ENCODE results near the gene SHKBP1.

The SHKBP1 gene

DNA sequence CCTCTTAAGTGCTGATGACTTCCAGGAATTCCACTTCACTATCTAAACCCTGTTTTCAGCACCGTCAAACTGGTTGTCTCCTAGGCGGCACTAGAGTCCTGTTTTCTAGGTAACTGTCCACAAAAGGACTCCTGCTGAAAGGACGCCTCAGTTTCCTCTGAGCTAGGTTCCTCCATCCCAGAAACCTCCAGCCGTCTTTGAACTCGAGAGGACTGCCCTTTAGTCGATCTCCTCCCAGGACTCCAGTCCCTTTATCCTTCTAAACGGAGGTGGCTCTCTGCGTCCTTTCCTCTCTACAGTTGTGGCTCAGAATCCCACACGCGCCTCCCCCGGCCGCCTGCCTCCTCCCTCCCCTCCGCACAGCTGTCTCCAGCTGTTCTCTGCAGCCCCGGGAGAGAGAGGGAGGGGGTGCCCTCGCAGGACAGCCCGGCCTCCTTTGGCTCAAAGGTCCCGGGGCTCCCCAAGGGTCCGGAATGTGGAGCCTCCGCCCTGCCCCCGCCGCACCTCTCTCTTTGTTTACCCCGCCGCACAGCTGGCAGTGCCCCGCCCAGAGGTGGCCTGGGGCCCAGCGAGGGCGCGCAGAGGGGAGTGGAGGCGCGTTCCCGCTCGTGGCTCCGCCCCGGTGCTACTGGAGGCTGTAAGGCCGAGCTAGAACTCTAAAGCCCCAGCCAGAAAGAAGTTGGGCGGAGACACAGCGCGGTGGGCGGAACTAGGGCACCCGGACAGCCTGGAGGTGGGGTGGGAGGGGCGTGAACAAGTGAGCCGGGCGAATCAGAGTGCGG lies 26.9 kb downstream of the SHKBP1 start:
- peak; percentile 94 to 98 for DNase-seq

DNA sequence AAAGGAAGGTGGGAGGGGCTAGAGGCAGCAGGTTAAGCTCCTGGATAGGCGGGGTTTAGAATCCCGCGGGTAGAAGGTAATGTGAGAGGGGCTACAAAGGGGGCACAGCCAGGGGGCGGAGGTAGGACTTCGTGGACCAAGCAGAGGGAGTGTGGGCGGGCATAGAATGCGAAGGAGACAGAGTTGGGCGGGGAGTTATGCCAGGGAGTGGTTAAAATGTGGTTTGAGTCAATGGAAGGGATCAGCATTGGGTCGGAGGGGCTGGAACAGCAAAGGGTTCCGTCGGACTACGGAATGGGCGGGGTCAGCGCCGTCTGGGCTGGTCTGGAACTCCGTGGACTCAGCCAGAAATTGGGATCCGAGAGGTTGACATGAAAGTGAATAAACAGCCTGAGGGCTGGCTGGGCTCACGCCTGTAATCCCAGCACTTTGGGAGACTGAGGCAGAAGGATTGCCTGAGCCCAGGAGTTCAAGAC lies 27.5 kb downstream of the SHKBP1 start:
- no peak for DNase-seq

DNA sequence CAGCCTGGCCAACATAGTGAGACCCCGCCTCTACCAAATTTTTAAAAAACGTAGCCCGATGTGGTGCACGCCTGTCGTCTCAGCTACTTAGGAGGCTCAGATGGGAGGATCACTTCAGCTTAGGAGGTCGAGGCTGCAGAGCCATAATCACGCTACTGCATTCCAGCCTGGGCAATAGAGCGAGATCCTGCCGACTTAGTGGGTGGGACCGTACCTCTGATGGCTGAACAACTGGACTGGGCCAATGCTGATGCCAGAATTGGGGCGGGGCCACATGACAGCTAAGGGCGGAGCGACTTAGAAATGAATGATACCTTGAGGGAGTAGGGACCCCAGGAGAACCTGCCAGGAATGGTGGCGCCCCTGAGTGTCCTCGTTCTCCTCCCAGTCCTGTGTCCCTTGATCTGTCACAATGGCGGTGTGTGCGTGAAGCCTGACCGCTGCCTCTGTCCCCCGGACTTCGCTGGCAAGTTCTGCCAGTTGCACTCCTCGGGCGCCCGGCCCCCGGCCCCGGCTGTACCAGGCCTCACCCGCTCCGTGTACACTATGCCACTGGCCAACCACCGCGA lies 28.1 kb downstream of the SHKBP1 start:
- no peak for DNase-seq

DNA sequence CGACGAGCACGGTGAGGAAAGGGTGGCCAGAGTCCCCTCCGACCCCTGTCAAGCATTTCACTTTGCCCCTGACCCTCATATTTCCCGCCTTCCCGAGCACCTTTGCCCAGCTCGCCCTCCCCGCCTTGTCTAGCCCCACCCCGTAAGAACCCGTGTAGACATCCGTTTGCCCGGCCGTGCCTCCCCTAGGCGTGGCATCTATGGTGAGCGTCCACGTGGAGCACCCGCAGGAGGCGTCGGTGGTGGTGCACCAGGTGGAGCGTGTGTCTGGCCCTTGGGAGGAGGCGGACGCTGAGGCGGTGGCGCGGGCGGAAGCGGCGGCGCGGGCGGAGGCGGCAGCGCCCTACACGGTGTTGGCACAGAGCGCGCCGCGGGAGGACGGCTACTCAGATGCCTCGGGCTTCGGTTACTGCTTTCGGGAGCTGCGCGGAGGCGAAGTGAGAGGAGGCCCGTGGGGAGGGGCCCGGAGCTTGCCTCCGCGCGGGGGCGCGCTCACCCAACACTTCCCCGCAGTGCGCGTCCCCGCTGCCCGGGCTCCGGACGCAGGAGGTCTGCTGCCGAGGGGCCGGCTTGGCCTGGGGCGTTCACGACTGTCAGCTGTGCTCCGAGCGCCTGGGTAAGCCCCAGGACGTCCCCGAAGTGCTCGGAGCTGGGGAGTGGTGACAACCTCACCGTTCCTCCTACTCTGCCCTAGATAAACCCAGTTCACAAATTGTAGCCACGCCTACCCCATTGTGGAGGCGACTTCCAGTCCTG lies 28.7 kb downstream of the SHKBP1 start:
- peak in 1 of 2 experiments; percentile 33 for DNase-seq

DNA sequence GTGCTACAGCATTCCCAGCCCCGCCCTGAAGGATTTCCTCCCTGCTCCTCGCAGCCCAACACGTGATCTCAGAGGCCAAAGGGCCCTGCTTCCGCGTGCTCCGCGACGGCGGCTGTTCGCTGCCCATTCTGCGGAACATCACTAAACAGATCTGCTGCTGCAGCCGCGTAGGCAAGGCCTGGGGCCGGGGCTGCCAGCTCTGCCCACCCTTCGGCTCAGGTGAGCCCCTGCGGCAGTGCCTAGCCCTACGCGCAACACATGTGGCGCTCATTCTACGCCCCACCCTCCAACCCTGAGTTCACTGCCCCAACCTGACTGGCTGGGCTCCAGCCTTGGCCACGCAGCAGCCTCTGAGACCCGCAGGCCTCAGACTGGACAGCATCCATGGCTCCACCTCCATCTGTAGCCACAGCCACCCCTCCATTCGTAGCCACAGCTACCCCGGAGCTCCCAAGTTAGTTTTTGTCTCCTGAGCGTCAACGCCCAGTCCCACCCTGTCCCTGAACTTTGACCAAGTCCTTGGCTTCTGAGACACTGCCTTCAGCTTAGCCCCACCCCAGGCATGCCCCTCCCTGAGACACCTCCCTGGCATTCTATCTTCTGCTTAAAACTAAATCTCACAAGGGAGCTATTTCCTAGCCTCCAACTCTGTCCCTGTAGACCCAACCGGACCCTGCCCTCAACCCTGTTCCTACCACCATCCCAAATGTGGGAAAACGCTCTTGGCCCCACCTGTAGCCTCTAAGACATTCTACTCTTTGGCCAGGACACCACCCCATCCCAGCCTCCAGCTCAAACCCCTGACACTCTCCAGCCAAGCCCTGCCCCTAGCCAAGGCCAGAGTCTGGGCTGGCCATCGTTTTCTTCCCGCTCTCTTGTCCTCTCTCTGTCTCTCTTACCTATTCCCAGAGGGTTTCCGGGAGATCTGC lies 30.9 kb downstream of the SHKBP1 start:
- DNase-seq = no peak

DNA sequence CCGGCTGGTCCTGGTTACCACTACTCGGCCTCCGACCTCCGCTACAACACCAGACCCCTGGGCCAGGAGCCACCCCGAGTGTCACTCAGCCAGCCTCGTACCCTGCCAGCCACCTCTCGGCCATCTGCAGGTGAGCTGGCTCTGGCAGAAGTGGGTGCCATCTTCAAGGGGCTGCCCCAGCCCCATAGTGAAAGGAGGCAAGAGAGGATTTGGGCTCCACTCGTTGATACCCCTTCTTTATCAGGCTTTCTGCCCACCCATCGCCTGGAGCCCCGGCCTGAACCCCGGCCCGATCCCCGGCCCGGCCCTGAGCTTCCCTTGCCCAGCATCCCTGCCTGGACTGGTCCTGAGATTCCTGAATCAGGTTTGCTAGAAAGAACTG lies 31.6 kb downstream of the SHKBP1 start:
- DNase-seq = no peak

DNA sequence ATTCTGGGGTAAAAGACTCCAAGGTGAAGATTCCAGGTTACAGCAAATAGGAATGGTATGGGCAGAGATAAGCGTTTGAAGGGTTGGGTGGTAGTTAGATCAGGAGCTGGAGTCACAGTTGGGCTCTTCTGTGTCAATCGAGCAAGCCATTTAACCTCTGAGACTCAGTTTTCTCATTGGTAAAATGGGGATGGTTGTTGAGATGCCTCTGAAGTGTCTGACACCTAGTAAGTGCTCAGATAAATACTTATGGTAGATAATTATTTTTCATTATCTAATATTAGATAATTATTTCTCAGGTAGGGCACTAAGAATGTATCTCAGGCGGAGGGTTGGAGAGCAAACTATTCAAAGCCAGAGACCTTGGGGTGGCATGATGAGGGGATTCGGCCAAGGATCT lies 32.3 kb downstream of the SHKBP1 start:
- DNase-seq = no peak

DNA sequence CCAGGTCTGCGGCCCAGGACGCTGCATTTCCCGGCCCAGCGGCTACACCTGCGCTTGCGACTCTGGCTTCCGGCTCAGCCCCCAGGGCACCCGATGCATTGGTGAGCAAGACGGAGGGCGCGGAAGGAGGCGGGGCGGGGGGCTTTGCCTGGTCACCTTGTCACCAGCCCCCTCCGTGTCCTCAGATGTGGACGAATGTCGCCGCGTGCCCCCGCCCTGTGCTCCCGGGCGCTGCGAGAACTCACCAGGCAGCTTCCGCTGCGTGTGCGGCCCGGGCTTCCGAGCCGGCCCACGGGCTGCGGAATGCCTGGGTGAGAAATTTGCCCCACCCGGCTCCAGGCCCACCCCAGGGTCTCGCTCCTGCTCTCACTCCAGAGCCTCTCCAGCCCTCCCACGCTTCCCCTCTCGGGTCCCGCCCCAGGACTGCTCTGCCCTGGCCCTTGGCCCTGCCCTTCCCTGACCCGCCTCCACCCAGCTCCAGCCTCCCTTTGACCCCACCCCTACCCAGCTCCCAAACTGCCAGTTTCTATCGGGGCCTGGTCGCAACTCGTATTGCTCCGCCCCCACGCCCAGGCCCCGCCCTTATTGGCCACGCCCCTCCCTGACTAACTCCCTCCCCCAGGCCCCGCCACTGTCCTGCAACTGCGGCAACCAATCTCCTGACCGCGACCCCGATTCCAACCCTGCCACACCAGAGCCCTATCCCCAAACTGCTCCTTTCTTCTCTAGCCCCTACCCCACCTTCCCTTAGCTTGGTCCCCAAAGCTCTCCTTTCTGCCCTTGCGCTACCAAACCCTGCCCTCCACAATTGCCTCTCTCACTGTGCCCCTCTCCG lies 33.1 kb downstream of the SHKBP1 start:
- DNase-seq = no peak

DNA sequence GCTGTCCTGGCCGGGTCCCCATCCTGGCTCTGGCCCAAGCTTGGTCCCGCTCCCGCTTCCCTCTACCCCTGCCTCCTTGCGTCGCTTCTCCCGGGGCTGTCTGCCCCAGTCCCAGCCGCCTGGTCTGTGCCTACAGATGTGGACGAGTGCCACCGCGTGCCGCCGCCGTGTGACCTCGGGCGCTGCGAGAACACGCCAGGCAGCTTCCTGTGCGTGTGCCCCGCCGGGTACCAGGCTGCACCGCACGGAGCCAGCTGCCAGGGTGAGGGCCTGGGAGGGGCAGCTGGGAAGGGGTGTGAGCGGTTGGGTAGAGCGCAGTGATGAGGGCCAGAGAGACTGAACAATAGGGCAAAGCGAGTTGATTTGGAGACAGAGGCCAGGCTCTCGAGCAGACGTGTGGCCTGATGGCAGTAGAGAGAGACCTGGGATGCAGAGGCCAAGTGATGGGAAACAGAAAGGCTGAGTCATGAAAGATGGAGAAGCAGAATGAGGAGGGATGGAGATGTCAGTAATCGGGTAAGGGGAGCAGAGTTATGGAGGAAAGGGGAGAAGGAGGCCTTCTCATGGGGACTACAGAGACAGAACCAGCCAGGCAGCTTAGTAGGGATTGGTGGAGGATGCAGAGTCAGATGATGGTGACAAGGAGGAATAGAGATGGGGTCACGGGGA lies 33.9 kb downstream of the SHKBP1 start:
- no peak for DNase-seq

DNA sequence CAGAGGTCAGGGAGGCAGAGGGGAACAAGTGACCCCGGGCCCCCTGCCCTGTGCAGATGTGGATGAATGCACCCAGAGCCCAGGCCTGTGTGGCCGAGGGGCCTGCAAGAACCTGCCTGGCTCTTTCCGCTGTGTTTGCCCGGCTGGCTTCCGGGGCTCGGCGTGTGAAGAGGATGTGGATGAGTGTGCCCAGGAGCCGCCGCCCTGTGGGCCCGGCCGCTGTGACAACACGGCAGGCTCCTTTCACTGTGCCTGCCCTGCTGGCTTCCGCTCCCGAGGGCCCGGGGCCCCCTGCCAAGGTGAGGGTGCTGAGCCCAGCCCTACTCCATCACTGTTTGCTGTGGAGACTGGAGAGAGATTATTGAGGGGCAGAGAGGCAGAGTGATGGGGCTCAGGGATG lies 34.4 kb downstream of the SHKBP1 start:
- DNase-seq = no peak

DNA sequence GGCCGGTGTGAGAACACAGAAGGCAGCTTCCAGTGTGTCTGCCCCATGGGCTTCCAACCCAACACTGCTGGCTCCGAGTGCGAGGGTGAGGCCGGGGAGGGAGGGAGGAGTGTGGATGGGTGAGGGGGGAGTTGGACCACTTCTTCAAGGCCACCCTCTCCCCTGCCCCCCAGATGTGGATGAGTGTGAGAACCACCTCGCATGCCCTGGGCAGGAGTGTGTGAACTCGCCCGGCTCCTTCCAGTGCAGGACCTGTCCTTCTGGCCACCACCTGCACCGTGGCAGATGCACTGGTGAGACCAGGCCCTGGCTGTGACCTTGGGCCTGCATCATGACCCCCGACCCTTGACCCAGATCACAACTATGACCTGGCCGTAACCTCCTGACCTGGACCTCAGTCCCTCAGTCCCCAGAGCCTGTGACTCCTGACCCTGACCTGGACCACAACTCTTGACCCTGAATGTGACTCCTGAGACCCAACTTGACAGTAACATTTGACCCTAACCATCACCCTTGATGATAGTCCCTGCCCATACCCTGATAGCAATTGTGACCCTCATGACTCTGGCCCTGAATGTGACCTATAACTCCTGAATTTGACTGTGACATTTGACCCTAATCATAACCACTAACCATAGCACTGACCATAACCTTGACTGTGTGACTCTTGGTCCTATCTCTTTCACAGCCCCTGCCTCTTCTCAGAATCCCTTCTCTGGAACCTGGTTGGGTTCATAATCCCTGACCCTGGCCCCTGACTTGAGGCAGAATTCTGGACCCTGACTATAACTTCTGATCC lies 35.4 kb downstream of the SHKBP1 start:
- no peak for DNase-seq

DNA sequence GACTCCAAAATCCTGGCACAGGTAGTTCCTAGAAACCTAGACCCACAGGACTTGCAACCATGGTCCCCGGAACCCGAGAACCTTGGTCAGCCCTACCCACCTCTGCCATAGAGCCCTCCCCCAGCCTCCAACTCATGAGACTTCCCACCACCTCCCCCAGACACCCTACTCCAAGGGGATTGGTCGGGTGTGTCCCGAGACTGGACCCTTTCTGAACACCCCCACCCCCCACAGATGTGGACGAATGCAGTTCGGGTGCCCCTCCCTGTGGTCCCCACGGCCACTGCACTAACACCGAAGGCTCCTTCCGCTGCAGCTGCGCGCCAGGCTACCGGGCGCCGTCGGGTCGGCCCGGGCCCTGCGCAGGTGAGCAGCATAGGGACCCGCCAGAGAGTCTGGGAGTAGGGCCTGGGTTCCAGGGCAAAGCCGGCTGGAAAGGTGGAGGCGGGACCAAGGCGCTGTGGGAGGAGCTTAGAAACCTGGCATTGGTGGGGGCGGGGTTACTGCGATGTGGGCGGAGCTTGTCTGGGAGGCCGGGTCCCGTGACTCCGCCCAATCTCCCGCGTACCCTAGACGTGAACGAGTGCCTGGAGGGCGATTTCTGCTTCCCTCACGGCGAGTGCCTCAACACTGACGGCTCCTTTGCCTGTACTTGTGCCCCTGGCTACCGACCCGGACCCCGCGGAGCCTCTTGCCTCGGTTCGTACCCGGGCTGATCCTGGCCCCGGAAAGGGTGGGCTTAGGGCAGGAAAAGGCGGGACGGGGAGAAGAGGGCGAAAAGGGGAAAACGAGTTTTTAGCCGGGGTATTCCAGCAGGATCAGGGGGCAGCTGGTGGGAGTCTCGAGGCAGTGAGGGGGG lies 36.4 kb downstream of the SHKBP1 start:
- DNase-seq = peak; percentile 52 to 60

DNA sequence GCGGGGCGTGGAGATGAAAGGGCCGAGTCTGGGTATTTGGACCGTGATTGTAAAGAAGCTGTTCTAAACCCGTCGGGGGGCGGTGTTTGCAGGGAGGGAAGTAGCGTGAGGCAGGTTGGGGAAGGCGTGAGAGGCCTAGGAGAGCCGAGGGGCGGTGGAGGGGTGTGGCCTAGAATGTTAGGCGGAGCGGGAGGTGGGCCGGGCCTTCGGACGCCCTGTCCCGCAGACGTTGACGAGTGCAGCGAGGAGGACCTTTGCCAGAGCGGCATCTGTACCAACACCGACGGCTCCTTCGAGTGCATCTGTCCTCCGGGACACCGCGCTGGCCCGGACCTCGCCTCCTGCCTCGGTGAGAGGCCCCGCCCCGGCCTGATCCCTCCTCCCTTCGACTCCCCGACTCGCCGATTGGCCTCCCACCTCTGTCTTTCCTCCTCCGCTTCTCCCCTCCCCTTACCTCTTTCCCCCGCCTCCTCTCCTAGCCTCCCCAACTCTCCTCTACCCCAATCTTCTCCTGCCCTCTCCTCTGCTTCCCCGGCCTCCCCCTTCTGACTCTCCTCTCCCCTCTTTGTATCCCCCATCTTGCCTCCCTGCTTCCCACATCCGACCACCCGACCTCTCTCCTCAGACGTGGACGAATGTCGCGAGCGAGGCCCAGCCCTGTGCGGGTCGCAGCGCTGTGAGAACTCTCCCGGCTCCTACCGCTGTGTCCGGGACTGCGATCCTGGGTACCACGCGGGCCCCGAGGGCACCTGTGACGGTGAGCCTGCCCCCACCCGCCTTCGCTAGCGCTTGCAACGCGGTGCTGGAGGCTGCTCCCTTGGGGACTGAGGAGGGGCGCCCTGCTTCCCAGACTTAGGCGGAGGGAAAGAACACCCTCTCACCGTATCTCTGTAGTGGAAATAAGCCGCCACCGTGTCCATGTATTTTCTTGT lies 37.3 kb downstream of the SHKBP1 start:
- DNase-seq = peak; percentile 70 to 96

DNA sequence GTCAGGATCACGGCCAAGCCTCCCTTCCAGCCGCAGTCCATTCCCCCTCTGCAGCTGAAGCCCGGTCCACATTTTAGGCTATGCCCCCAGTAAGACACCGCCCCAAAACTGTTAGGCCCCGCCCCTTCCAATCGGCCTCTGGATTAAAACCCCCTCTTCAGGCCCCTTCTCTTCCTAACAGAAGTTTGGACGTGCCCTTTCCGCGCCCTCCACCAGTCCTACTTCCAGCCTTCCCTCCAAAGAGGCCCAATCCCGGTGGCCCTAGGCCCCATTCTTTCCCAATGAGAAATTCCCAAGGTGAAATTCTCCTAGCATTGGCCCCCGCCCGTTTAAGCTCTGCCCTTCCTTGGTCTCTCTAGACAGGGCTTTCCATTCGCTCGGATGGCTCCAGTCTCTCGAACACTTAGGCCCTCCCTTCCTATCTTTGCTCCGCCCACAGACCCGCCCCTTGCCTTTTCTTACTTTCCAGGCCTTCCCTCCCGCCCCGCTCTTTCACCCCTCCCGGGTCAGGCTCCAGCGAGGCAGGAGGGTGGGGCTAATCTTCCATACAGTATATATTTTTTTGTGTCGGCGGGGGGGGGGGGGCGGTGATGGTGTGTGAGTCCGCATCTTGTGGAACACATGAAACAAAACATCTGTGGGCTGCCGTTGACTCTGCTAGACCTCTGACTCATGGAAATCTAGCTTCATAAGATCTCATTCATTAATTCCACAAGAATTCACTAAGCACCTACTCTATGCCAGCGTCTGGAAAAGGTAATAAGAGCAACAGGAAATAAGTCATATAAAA lies 38.1 kb downstream of the SHKBP1 start:
- DNase-seq = peak; percentile 69 to 79

DNA sequence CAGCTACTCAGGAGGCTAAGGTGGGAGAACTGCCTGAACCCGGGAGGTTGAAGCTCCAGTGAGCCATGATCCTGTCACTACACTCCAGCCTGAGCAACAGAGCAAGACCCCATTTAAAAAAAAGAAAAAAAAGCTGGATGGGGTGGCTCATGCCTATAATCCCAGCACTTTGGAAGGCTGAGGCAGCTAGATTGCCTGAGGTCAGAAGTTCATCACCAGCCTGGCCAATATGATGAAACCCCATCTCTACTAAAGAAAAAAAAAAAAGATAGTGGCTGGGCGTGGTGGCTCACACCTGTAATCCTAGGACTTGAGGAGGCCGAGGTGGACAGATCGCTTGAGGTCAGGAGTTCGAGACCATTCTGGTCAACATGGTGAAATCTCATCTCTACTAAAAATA lies 39.5 kb downstream of the SHKBP1 start:
- DNase-seq = no peak

DNA sequence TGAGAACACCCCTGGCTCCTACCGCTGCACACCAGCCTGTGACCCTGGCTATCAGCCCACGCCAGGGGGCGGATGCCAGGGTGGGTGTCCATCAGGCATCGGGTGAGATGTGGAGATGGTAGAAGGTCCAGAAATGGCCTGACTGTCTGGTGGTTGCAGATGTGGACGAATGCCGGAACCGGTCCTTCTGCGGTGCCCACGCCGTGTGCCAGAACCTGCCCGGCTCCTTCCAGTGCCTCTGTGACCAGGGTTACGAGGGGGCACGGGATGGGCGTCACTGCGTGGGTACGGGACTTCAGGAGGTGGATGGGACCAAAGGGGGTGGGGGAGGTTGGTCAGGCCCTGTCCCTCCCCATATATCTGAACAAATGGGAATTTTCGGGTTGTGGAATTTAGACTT lies 40.3 kb downstream of the SHKBP1 start:
- no peak for DNase-seq

DNA sequence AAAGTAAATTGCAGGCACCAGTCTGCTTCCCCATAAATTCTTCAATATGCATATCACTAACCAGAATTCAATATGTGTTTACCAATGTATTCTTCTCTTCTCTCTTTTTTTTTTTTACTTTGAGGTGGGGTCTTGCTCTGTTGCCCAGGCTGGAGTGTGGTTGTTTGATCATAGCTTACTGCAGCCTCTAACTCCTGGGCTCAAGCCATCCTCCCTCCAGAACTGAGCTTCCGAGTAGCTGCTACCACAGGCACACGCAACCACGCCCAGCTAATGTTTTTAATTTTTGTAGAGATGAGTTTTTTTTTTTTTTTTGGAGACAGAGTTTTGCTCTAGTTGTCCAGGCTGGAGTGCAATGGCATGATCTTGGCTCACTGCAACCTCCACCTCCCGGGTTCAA lies 41.3 kb downstream of the SHKBP1 start:
- DNase-seq = no peak

All from NCI-H187 (cell line).